ENCODE results near the gene SWAP70. TPM values are rescaled to one million over a fixed set of nuclear protein-coding genes. Genes with fewer than 3 reads are reported as not detected.

Gene SWAP70
- total and polyA plus RNA-seq, 9 of the 15 experiments (the other 6 are each of a cell fraction or from before 2014, with no cell fraction given): 1.7 to 4.9 (median 3.9) TPM

- no peak overlapping the region for H3K4me3 ChIP-seq
- intact Hi-C loops (cut with micrococcal nuclease) (no loop called here), in situ Hi-C loops (cut with MboI) (no loop called here)
- H3K4me2 ChIP-seq (ENCODE audit: insufficient read depth, low read length): no peak overlapping the region
- 20% methylated on average over 1 of the region's 1 CpG for WGBS (ENCODE audit: insufficient coverage, low coverage, missing lambda C conversion rate)
- POLR2A ChIA-PET: no interaction called here
- no peak overlapping the region for H3K27ac ChIP-seq (ENCODE audit: extremely low read depth, low read depth, low read length)
- no peak for FAIRE-seq
- ATAC-seq: no peak
- H3K9me1 ChIP-seq (ENCODE audit: control insufficient read depth, insufficient read depth, low read length): no peaks in the 10 kb centered on the region
- no peak for DNase-seq (ENCODE audit: extremely low read depth in 1 of 4, low spot score in 3 of 4)
- H4K20me1 ChIP-seq (replicated peaks; ENCODE audit: control insufficient read depth, insufficient read depth, low read length): no peaks in the 10 kb centered on the region; the same call in 1 of the 2 replicates
- CTCF ChIA-PET (ENCODE audit: low intra/inter-chr PET ratio): no interaction called here
- no peaks in the 10 kb centered on the region for H3K79me2 ChIP-seq (ENCODE audit: control insufficient read depth, insufficient read depth, low read length)
- H3K36me3 ChIP-seq (ENCODE audit: control insufficient read depth, insufficient read depth, low read length): no peaks in the 10 kb centered on the region
- no peaks in the 10 kb centered on the region for H3K4me1 ChIP-seq (replicated peaks in 1 of 2; ENCODE audit: control insufficient read depth in 2 of 2, insufficient read depth in 2 of 2, low read length in 2 of 2)
- no peak overlapping the region for H2AFZ ChIP-seq (ENCODE audit: low read depth, low read length)
- H3K9me3 ChIP-seq (replicated peaks; ENCODE audit: control insufficient read depth, insufficient read depth, low read depth, low read length): no peaks in the 10 kb centered on the region
- no peaks in the 10 kb centered on the region for H3K27me3 ChIP-seq (ENCODE audit: control insufficient read depth in 2 of 2, insufficient read depth in 2 of 2, low read length in 2 of 2)
- no TSS peak for BruUV-seq (replicated peaks)
- H3K9ac ChIP-seq (ENCODE audit: insufficient read depth in 1 of 2, low read depth in 2 of 2, low read length in 2 of 2): no peak overlapping the region
- TF ChIP-seq, protein P1, sequence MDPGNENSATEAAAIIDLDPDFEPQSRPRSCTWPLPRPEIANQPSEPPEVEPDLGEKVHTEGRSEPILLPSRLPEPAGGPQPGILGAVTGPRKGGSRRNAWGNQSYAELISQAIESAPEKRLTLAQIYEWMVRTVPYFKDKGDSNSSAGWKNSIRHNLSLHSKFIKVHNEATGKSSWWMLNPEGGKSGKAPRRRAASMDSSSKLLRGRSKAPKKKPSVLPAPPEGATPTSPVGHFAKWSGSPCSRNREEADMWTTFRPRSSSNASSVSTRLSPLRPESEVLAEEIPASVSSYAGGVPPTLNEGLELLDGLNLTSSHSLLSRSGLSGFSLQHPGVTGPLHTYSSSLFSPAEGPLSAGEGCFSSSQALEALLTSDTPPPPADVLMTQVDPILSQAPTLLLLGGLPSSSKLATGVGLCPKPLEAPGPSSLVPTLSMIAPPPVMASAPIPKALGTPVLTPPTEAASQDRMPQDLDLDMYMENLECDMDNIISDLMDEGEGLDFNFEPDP (CRISPR knock-in tag; IDR thresholded peaks at IDR 0.05): no peak
- TF ChIP-seq RFX1 (IDR thresholded peaks at IDR 0.05) (no peak), RHOXF2B (CRISPR knock-in tag; conservative IDR thresholded peaks at IDR 0.05) (no peak), ZNF445 (CRISPR knock-in tag; IDR thresholded peaks at IDR 0.05; ENCODE audit: low read depth) (no peak), DNMT1 (IDR thresholded peaks at IDR 0.05) (no peak), BRF1 (IDR thresholded peaks at IDR 0.05; ENCODE audit: borderline replicate concordance, extremely low read depth, insufficient read length) (no peak), STAT6 (CRISPR knock-in tag; IDR thresholded peaks at IDR 0.05) (no peak), ZNF282 (CRISPR knock-in tag; IDR thresholded peaks at IDR 0.05) (no peak), DPF2 (IDR thresholded peaks at IDR 0.05) (no peak), HDAC6 (IDR thresholded peaks at IDR 0.05; ENCODE audit: low read depth, low read length) (no peak), SNRNP70 (optimal IDR thresholded peaks at IDR 0.05; ENCODE audit: low read depth, low read length) (no peak)
- TF ChIP-seq, protein P2, sequence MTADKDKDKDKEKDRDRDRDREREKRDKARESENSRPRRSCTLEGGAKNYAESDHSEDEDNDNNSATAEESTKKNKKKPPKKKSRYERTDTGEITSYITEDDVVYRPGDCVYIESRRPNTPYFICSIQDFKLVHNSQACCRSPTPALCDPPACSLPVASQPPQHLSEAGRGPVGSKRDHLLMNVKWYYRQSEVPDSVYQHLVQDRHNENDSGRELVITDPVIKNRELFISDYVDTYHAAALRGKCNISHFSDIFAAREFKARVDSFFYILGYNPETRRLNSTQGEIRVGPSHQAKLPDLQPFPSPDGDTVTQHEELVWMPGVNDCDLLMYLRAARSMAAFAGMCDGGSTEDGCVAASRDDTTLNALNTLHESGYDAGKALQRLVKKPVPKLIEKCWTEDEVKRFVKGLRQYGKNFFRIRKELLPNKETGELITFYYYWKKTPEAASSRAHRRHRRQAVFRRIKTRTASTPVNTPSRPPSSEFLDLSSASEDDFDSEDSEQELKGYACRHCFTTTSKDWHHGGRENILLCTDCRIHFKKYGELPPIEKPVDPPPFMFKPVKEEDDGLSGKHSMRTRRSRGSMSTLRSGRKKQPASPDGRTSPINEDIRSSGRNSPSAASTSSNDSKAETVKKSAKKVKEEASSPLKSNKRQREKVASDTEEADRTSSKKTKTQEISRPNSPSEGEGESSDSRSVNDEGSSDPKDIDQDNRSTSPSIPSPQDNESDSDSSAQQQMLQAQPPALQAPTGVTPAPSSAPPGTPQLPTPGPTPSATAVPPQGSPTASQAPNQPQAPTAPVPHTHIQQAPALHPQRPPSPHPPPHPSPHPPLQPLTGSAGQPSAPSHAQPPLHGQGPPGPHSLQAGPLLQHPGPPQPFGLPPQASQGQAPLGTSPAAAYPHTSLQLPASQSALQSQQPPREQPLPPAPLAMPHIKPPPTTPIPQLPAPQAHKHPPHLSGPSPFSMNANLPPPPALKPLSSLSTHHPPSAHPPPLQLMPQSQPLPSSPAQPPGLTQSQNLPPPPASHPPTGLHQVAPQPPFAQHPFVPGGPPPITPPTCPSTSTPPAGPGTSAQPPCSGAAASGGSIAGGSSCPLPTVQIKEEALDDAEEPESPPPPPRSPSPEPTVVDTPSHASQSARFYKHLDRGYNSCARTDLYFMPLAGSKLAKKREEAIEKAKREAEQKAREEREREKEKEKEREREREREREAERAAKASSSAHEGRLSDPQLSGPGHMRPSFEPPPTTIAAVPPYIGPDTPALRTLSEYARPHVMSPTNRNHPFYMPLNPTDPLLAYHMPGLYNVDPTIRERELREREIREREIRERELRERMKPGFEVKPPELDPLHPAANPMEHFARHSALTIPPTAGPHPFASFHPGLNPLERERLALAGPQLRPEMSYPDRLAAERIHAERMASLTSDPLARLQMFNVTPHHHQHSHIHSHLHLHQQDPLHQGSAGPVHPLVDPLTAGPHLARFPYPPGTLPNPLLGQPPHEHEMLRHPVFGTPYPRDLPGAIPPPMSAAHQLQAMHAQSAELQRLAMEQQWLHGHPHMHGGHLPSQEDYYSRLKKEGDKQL (CRISPR knock-in tag; IDR thresholded peaks at IDR 0.05; ENCODE audit: borderline replicate concordance): no peak
- TF ChIP-seq, protein P3, sequence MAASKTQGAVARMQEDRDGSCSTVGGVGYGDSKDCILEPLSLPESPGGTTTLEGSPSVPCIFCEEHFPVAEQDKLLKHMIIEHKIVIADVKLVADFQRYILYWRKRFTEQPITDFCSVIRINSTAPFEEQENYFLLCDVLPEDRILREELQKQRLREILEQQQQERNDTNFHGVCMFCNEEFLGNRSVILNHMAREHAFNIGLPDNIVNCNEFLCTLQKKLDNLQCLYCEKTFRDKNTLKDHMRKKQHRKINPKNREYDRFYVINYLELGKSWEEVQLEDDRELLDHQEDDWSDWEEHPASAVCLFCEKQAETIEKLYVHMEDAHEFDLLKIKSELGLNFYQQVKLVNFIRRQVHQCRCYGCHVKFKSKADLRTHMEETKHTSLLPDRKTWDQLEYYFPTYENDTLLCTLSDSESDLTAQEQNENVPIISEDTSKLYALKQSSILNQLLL (CRISPR knock-in tag; IDR thresholded peaks at IDR 0.05; ENCODE audit: borderline replicate concordance): no peak
Measured at GRCh38 chr11:9776203-9776602, 112.3 kb downstream of the SWAP70 start.

All from K562 (cell line).